GM21367 (cell line): Measurements from ENCODE around the gene SGIP1.

Source experiments
- ATAC-seq: cut with Tn5 transposase; IDR thresholded peaks from one replicate; pipeline ENCODE4 v1.9.1; 2021; ENCODE audit not compliant: unreplicated experiment

Gene SGIP1

GRCh38 chr1:66533804-66534740, at the start of gene SGIP1:
Gene SGIP1, plus strand, starts transcription at chr1:66534153. Its CDS starts 206 bp downstream, at chr1:66534359.
- no peak for ATAC-seq

GRCh38 chr1:66489151-66489550, 44.8 kb upstream of the SGIP1 start:
- no peak for ATAC-seq

- no peak for ATAC-seq
Observed at GRCh38 chr1:66489972-66490601, 43.9 kb upstream of the SGIP1 start.

GRCh38 chr1:66490816-66491215, 43.1 kb upstream of the SGIP1 start:
- ATAC-seq = peak; percentile 77

GRCh38 chr1:66492424-66492823, 41.5 kb upstream of the SGIP1 start:
- no peak for ATAC-seq

- no peak for ATAC-seq
Observed at GRCh38 chr1:66493731-66494130, 40.2 kb upstream of the SGIP1 start.

- ATAC-seq = no peak
Observed at GRCh38 chr1:66494482-66494881, 39.5 kb upstream of the SGIP1 start.

- ATAC-seq = no peak
Observed at GRCh38 chr1:66495495-66495894, 38.5 kb upstream of the SGIP1 start.

GRCh38 chr1:66497910-66498309, 36.0 kb upstream of the SGIP1 start:
- ATAC-seq = no peak

- ATAC-seq = no peak
Observed at GRCh38 chr1:66500301-66500700, 33.7 kb upstream of the SGIP1 start.

GRCh38 chr1:66502086-66502485, 31.9 kb upstream of the SGIP1 start:
- ATAC-seq = no peak

GRCh38 chr1:66503841-66504470, 30.0 kb upstream of the SGIP1 start:
- ATAC-seq = peak; percentile 91

- no peak for ATAC-seq
Observed at GRCh38 chr1:66505671-66506392, 28.1 kb upstream of the SGIP1 start.

GRCh38 chr1:66506393-66506687, 27.6 kb upstream of the SGIP1 start:
- ATAC-seq = no peak

- no peak for ATAC-seq
Observed at GRCh38 chr1:66506991-66507390, 27.0 kb upstream of the SGIP1 start.

- ATAC-seq = no peak
Observed at GRCh38 chr1:66510407-66510806, 23.5 kb upstream of the SGIP1 start.

GRCh38 chr1:66511118-66511517, 22.8 kb upstream of the SGIP1 start:
- no peak for ATAC-seq

GRCh38 chr1:66517959-66518358, 16.0 kb upstream of the SGIP1 start:
- ATAC-seq = no peak

- no peak for ATAC-seq
Observed at GRCh38 chr1:66518654-66519053, 15.3 kb upstream of the SGIP1 start.

- no peak for ATAC-seq
Observed at GRCh38 chr1:66519992-66520391, 14.0 kb upstream of the SGIP1 start.

GRCh38 chr1:66520655-66521054, 13.3 kb upstream of the SGIP1 start:
- ATAC-seq = no peak
